H9 (cell line): ENCODE measurements around the gene PRELID1. TPM values are rescaled to one million over a fixed set of nuclear protein-coding genes. Genes with fewer than 3 reads are reported as not detected.
A peak's percentile ranks its signal among the peaks of the same experiment; 100 is the strongest.

Source experiments
- DNase-seq: peaks from one replicate; pipeline ENCODE4 v3.0.0-alpha.2; 2017
- H2AFZ ChIP-seq: one replicate; pipeline ENCODE4 v1.6.1; 2013; ENCODE audit warnings: mild to moderate bottlenecking, low read length, control low read depth, moderate library complexity
- H2AK5ac ChIP-seq: 2 replicates; pipeline ENCODE4 v1.6.1; 2013; ENCODE audit warnings: low read length, control low read depth, mixed read lengths; ENCODE audit not compliant: insufficient read length
- H2BK120ac ChIP-seq: one replicate; pipeline ENCODE4 v1.6.1; 2013; ENCODE audit warnings: low read depth, mild to moderate bottlenecking, low read length, control low read depth, inconsistent platforms; ENCODE audit not compliant: poor library complexity, severe bottlenecking
- H2BK12ac ChIP-seq: 2 replicates; pipeline ENCODE4 v1.6.1; 2013; ENCODE audit warnings: low read length, control low read depth, mixed read lengths, low read depth; ENCODE audit not compliant: insufficient read length
- H2BK15ac ChIP-seq: 2 replicates; pipeline ENCODE4 v1.6.1; 2013; ENCODE audit warnings: low read depth, low read length, control low read depth
- H2BK20ac ChIP-seq: one replicate; pipeline ENCODE4 v1.6.1; 2013; ENCODE audit warnings: low read depth, mild to moderate bottlenecking, low read length, control low read depth, inconsistent platforms; ENCODE audit not compliant: poor library complexity, severe bottlenecking
- H2BK5ac ChIP-seq: 2 replicates; pipeline ENCODE4 v1.6.1; 2013; ENCODE audit warnings: low read length, control low read depth, mixed read lengths; ENCODE audit not compliant: insufficient read length
- H3K14ac ChIP-seq: 2 replicates; pipeline ENCODE4 v1.6.1; 2013; ENCODE audit warnings: low read length, control low read depth; ENCODE audit not compliant: insufficient read depth
- H3K18ac ChIP-seq: 2 replicates; pipeline ENCODE4 v1.6.1; 2013; ENCODE audit warnings: low read depth, mild to moderate bottlenecking, mixed read lengths, low read length, control low read depth; ENCODE audit not compliant: insufficient read length
- H3K23ac ChIP-seq: 2 replicates; pipeline ENCODE4 v1.6.1; 2013; ENCODE audit warnings: low read length, control low read depth, mixed read lengths, low read depth; ENCODE audit not compliant: insufficient read length
- H3K23me2 ChIP-seq: 2 replicates; pipeline ENCODE4 v1.6.1; 2013; ENCODE audit warnings: low read depth, mild to moderate bottlenecking, mixed read lengths, low read length, control low read depth; ENCODE audit not compliant: insufficient read length, poor library complexity, severe bottlenecking
- H3K27ac ChIP-seq: 2 replicates; pipeline ENCODE4 v1.5.1; 2013; ENCODE audit warnings: low read length, control low read depth, mixed read lengths, low read depth; ENCODE audit not compliant: insufficient read length
- H3K27me3 ChIP-seq: 2 replicates; pipeline ENCODE4 v1.6.1; 2013; ENCODE audit warnings: low read length, control low read depth, inconsistent platforms; ENCODE audit not compliant: insufficient read depth
- H3K4ac ChIP-seq: 2 replicates; pipeline ENCODE4 v1.6.1; 2013; ENCODE audit warnings: low read depth, mild to moderate bottlenecking, control low read depth, inconsistent platforms, low read length, moderate library complexity
- H3K4me1 ChIP-seq: 2 replicates; pipeline ENCODE4 v1.6.1; 2013; ENCODE audit warnings: low read length, control low read depth, inconsistent platforms; ENCODE audit not compliant: insufficient read depth
- H3K4me2 ChIP-seq: 2 replicates; pipeline ENCODE4 v1.6.1; 2013; ENCODE audit warnings: low read length, control low read depth, mixed read lengths; ENCODE audit not compliant: insufficient read length, insufficient read depth
- H3K56ac ChIP-seq: 2 replicates; pipeline ENCODE4 v1.6.1; 2013; ENCODE audit warnings: low read depth, mild to moderate bottlenecking, mixed read lengths, low read length, control low read depth; ENCODE audit not compliant: insufficient read length
- H3K79me1 ChIP-seq: 2 replicates; pipeline ENCODE4 v1.6.1; 2013; ENCODE audit warnings: low read depth, mild to moderate bottlenecking, moderate library complexity, low read length, control low read depth, inconsistent platforms; ENCODE audit not compliant: insufficient read depth, poor library complexity, severe bottlenecking
- H3K79me2 ChIP-seq: 2 replicates; pipeline ENCODE4 v1.6.1; 2013; ENCODE audit warnings: low read length, control low read depth, inconsistent platforms; ENCODE audit not compliant: insufficient read depth
- H3K9ac ChIP-seq: 2 replicates; pipeline ENCODE4 v1.6.1; 2013; ENCODE audit warnings: low read length, control low read depth, mixed read lengths; ENCODE audit not compliant: insufficient read length; ENCODE audit errors: extremely low read depth
- H3K9me3 ChIP-seq: one replicate; pipeline ENCODE4 v1.6.1; 2013; ENCODE audit warnings: low read depth, low read length, inconsistent platforms; ENCODE audit not compliant: control insufficient read depth
- H3T11ph ChIP-seq: one replicate; pipeline ENCODE4 v1.6.1; 2013; ENCODE audit warnings: mild to moderate bottlenecking, low read length, control low read depth, inconsistent platforms
- H4K20me1 ChIP-seq: one replicate; pipeline ENCODE4 v1.6.1; 2013; ENCODE audit not compliant: control insufficient read depth, insufficient read length, insufficient read depth
- H4K5ac ChIP-seq: 2 replicates; pipeline ENCODE4 v1.6.1; 2013; ENCODE audit warnings: low read depth, mild to moderate bottlenecking, mixed read lengths, low read length, control low read depth; ENCODE audit not compliant: insufficient read length
- H4K8ac ChIP-seq: replicated peaks from 2 replicates; pipeline ENCODE4 v1.6.1; 2013; ENCODE audit warnings: low read length, control low read depth, mixed read lengths, low read depth; ENCODE audit not compliant: insufficient read length
- H4K91ac ChIP-seq: 2 replicates; pipeline ENCODE4 v1.6.1; 2013; ENCODE audit warnings: low read depth, mild to moderate bottlenecking, moderate library complexity, mixed read lengths, low read length, control low read depth; ENCODE audit not compliant: insufficient read length
- H3K27ac Mint-ChIP-seq, 3 experiments: 2 replicates in 2 of 3; 3 replicates in 1 of 3; pipeline ENCODE4 v1.8.0; 2020 to 2021; ENCODE audit warnings: mixed read lengths in 3 of 3, mild to moderate bottlenecking in 1 of 3, moderate library complexity in 1 of 3
- H3K27me3 Mint-ChIP-seq: 2 replicates; pipeline ENCODE4 v1.8.0; 2021; ENCODE audit warnings: low read depth, mild to moderate bottlenecking, moderate library complexity, mixed read lengths
- H3K36me3 Mint-ChIP-seq, 3 experiments: 2 replicates in 2 of 3; 3 replicates in 1 of 3; pipeline ENCODE4 v1.8.0; 2020 to 2021; ENCODE audit warnings: low read depth in 3 of 3, mixed read lengths in 3 of 3; ENCODE audit not compliant: insufficient read depth in 1 of 3
- H3K4me1 Mint-ChIP-seq, 2 experiments: 2 replicates each; pipeline ENCODE4 v1.8.0; 2020; ENCODE audit warnings: mixed read lengths in 2 of 2
- H3K4me3 Mint-ChIP-seq, 2 experiments: 2 replicates in 1 of 2; 3 replicates in 1 of 2; pipeline ENCODE4 v1.8.0; 2020 to 2021; ENCODE audit warnings: mild to moderate bottlenecking in 2 of 2, mixed read lengths in 2 of 2, moderate library complexity in 1 of 2
- H3K9me3 Mint-ChIP-seq, 2 experiments: 2 replicates in 1 of 2; 3 replicates in 1 of 2; pipeline ENCODE4 v1.8.0; 2020; ENCODE audit warnings: mild to moderate bottlenecking in 2 of 2, mixed read lengths in 2 of 2, moderate library complexity in 1 of 2
- WGBS: extraction: QIAGEN DNeasy Blood & Tissue Kit; methylation state at CpG from one replicate; pipeline ENCODE4 v1.1.7; 2013; ENCODE audit warnings: missing lambda C conversion rate, low lambda C conversion rate, mixed read lengths; ENCODE audit not compliant: insufficient read length; ENCODE audit errors: extremely low coverage; 5-methylcytosine and 5-hydroxymethylcytosine counted together
- total RNA-seq: library from RNA; stranded (reverse); gene quantifications from 2 replicates; pipeline ENCODE4 v1.2.1, GENCODE V29; 2021
- TF ChIP-seq, protein P1 (sequence below): fragments of 200-600 bp; sonication (generic); conservative IDR thresholded peaks from 3 replicates; pipeline ENCODE4 v1.8.0; 2021; ENCODE audit warnings: antibody characterized with exemption, mild to moderate bottlenecking

The PRELID1 gene
- total RNA-seq, 1 experiment from 2014 or later = 213 TPM

DNA sequence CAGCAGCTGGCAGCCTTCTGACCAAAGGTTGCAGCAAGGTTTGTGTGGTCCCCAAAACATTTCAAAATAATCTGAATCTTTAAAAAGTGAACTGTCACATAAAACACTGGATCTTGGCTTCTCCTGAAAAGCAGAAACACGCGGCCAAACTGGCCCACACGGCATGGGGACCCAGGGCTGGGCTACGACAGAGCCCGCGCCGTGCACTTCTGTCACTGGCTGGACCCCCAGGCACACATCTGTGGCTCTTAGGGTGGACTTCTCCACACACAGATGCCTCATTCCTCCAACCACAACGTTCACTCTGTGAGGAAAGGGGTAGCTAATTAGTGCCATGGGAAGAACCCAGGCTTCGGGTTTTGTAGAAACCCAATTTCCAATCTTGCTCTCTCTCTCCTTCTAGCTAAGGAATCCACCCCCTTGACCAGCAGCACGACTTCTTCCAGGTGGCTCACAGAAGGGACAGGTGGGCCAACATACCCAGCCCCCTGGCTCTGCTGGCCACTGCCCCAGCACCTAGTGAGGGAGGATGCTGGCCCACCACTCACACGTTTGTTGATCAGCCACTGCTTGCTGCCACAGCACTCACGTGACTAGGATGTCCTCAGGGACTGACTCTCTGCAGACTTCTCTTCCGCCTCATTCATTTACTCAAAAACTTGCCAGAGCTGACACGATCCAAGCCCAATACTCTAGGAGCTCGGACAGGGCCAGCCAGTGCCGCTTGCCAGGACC is 30.0 kb downstream of the PRELID1 start:
- H3K79me1 ChIP-seq = no peaks in the 10 kb centered on the region
- H3K27me3 ChIP-seq = no peaks in the 10 kb centered on the region
- H3K4me1 ChIP-seq = no peaks in the 10 kb centered on the region; the same call in 1 of the 2 replicates
- H3K79me2 ChIP-seq = no peaks in the 10 kb centered on the region
- no peaks in the 10 kb centered on the region for H3K9me3 Mint-ChIP-seq
- H2BK120ac ChIP-seq = no peak overlapping the region
- H3K4me2 ChIP-seq = no peak overlapping the region
- H3K4me1 Mint-ChIP-seq = peaks cover 9 to 12% of the 10 kb centered on the region in 2 experiments
- DNase-seq = no peak
- no peak overlapping the region for H3K14ac ChIP-seq
- H3K27me3 Mint-ChIP-seq = no peaks in the 10 kb centered on the region
- H3K9ac ChIP-seq = no peak overlapping the region
- no peak overlapping the region for H3K18ac ChIP-seq
- no peak overlapping the region for H4K91ac ChIP-seq
- H2BK15ac ChIP-seq = no peak overlapping the region
- H3K36me3 Mint-ChIP-seq = peaks cover 16 to 76% (median 62%) of the 10 kb centered on the region in 3 experiments; a peak in 6 of 7 replicates
- no peak overlapping the region for H2BK5ac ChIP-seq
- H4K5ac ChIP-seq = no peak overlapping the region
- no peak overlapping the region for H2AK5ac ChIP-seq
- no CpG with 5 or more reads among the region's 16 CpGs for WGBS
- H3K4me3 Mint-ChIP-seq = no peak overlapping the region
- no peak overlapping the region for H2AFZ ChIP-seq
- H3K56ac ChIP-seq = no peak overlapping the region
- no peak overlapping the region for H3K27ac ChIP-seq
- no peak overlapping the region for H3K4ac ChIP-seq
- H3T11ph ChIP-seq = no peak overlapping the region
- H4K8ac ChIP-seq = no peak overlapping the region
- peak overlapping the region in 1 of 3 experiments; percentile 84; a peak in 2 of 7 replicates for H3K27ac Mint-ChIP-seq
- TF ChIP-seq, protein P1, sequence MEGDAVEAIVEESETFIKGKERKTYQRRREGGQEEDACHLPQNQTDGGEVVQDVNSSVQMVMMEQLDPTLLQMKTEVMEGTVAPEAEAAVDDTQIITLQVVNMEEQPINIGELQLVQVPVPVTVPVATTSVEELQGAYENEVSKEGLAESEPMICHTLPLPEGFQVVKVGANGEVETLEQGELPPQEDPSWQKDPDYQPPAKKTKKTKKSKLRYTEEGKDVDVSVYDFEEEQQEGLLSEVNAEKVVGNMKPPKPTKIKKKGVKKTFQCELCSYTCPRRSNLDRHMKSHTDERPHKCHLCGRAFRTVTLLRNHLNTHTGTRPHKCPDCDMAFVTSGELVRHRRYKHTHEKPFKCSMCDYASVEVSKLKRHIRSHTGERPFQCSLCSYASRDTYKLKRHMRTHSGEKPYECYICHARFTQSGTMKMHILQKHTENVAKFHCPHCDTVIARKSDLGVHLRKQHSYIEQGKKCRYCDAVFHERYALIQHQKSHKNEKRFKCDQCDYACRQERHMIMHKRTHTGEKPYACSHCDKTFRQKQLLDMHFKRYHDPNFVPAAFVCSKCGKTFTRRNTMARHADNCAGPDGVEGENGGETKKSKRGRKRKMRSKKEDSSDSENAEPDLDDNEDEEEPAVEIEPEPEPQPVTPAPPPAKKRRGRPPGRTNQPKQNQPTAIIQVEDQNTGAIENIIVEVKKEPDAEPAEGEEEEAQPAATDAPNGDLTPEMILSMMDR = no peak
- no peaks in the 10 kb centered on the region for H3K9me3 ChIP-seq
- no peak overlapping the region for H3K23ac ChIP-seq
- no peaks in the 10 kb centered on the region for H3K23me2 ChIP-seq
- H4K20me1 ChIP-seq = no peaks in the 10 kb centered on the region
- no peak overlapping the region for H2BK20ac ChIP-seq
- H2BK12ac ChIP-seq = no peak overlapping the region
